ENCODE results near the gene NAB1. TPM values are rescaled to one million over a fixed set of nuclear protein-coding genes. Genes with fewer than 3 reads are reported as not detected.
A peak's percentile ranks its signal among the peaks of the same experiment; 100 is the strongest.

The NAB1 gene
- total RNA-seq, 1 donor from 2014 or later = 30.9 TPM

DNA sequence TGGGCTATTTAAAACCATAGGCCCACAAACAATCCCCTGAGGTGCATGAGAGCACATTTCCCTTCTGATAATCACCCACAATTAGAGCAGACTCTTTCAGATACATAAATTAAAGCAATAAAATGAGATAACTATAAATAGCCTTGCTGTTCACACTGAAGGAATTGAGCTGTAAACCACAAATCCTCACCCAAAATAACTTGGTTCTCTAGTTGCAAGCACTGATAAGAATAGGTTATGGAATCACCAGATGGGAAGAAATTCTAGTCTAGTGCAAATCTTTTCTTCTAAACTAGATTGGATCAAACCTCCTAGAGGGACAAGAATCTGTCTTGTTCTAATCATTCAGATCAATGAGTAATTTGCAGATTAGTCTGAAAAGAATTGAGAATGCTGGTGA lies 64.6 kb downstream of the NAB1 start:
- no peak overlapping the region for H3K27ac Mint-ChIP-seq
- intact Hi-C loops (cut with micrococcal nuclease) = no loop called here
- H3K4me3 Mint-ChIP-seq (ENCODE audit: low read depth) = no peak overlapping the region
- no peak for DNase-seq (ENCODE audit: low spot score)
- peaks cover 49% of the 10 kb centered on the region for H3K4me1 Mint-ChIP-seq (ENCODE audit: low read depth)
- H3K36me3 Mint-ChIP-seq (ENCODE audit: low read depth) = peaks cover 2% of the 10 kb centered on the region
- no peaks in the 10 kb centered on the region for H3K27me3 Mint-ChIP-seq (ENCODE audit: low read depth)
- H3K9me3 Mint-ChIP-seq = peaks cover 6% of the 10 kb centered on the region

DNA sequence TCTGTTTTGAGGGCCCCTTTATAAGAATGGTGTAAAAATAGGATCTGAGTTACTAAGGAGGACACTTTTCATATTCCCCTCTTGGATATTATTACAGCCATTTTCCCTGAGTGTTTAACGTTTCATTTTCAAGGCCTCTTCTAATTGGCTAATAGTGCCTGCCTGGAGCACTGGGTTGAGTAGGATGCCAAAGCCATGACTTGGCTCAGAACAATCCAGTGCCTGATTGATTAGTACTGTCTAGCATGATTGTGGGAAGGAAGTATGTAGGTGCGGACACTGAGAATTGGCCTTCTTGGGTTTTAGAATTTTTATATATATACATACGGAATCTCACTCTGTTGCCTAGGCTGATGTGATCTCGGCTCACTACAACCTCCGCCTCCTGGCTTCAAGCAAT lies 66.1 kb downstream of the NAB1 start:
- Mint-ChIP-seq H3K9me3 (peaks cover 4% of the 10 kb centered on the region), H3K4me1 (ENCODE audit: low read depth) (peaks cover 55% of the 10 kb centered on the region), H3K36me3 (ENCODE audit: low read depth) (no peaks in the 10 kb centered on the region), H3K4me3 (ENCODE audit: low read depth) (no peak overlapping the region), H3K27ac (no peak overlapping the region), H3K27me3 (ENCODE audit: low read depth) (no peaks in the 10 kb centered on the region)
- intact Hi-C loops (cut with micrococcal nuclease) = no loop called here
- no peak for DNase-seq (ENCODE audit: low spot score)

DNA sequence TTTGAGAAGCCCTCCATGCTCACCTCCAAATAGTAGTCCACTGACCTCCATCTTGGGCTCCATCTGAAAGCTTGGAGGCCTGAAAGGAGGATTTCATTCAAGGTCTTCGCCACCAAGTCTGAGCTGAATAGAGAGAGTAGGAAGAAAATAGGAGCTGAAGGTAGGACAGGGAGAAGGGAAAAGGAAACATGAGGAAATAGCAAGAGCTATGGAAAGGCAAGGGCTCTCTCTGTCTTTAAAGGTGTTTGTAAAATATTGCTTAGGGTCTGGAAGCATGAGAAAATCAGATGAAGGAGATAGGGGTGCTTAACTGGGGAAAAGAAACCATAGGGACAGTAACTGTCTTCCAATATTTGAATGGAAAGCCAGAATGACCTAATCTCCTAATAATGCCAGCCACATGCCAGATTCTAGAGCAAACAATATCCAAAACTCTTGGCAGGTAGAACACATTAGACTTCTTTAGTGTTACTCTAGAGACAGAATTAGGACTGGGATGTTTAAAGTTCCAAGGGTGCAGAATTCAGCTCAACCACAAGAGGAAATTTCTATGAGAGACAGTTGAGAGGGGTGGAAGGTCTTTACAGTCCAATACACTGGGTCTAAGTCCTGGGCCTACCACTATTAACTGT lies 67.4 kb downstream of the NAB1 start:
- DNase-seq (ENCODE audit: low spot score) = no peak
- intact Hi-C loops (cut with micrococcal nuclease) = no loop called here
- Mint-ChIP-seq H3K36me3 (ENCODE audit: low read depth) (no peaks in the 10 kb centered on the region), H3K27ac (peak overlapping the region; percentile 18), H3K4me3 (ENCODE audit: low read depth) (no peak overlapping the region), H3K27me3 (ENCODE audit: low read depth) (no peaks in the 10 kb centered on the region), H3K4me1 (ENCODE audit: low read depth) (peaks cover 62% of the 10 kb centered on the region), H3K9me3 (peaks cover 4% of the 10 kb centered on the region)

DNA sequence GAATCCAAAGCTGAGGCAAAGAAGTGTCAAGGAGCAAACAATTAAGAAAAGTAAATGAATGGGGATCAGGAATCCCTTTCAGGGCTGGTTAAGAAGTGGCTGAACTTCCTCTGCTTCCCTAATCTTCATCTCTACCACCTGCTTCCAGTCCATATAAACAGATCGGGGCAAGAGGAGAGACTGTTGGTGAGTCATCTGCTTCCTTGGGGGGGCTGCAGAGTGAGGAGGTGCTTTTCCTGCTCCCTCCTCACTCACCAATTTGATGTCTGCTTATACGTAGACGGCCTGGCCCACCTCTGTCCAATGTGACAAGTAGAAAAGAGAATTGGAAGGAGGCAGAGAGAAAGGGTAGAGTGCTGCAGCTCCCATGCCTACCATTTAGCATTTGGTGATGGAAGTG lies 68.4 kb downstream of the NAB1 start:
- H3K4me3 Mint-ChIP-seq (ENCODE audit: low read depth) = no peak overlapping the region

DNA sequence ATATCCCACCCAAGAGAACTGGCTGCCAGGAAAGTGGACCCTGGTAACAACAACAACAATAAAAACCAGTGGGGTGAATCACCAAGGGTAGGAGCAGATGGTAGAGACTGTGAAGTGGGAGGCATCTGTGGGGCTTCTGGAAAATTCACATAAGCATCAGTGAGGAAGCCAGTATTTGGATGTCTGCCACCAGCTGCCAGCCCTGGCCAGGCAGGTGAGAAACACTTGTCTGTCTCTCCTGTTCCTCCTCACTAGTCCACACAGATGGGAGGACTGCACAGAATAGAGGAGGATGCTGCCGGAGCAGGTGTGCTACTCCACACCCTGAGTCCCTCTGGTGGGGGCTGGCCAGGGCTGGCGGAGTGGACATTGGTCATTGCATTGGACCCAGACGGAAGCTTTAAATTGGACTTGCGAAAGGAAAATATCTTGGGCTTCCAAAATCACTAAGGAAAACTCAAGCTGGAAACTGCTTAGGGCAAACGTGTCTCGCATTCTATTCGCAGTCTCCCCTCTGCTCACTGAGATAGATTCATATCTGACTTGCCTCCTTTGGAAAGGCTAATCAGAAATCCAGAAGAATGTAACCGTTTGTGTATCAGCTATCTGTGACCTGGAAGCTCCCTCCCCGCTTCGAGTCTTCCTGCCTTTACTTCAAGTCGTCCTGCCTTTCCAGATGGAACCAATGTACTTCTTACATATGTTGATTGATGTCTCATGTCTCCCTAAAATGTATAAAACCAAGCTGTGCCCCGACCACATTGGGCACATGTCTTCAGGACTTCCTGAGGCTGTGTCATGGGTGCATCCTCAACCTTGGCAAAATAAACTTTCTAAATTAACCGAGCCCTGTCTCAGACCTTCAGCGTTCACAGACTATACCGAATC lies 69.1 kb downstream of the NAB1 start:
- Mint-ChIP-seq H3K27me3 (ENCODE audit: low read depth) (no peaks in the 10 kb centered on the region), H3K36me3 (ENCODE audit: low read depth) (no peaks in the 10 kb centered on the region), H3K4me3 (ENCODE audit: low read depth) (peak overlapping the region; percentile 28), H3K4me1 (ENCODE audit: low read depth) (peaks cover 75% of the 10 kb centered on the region), H3K27ac (peak overlapping the region; percentile 92), H3K9me3 (peaks cover 4% of the 10 kb centered on the region)
- intact Hi-C loops (cut with micrococcal nuclease) = loop anchor here (1.0 to 2.0 kb wide), 2 partner anchors 40 to 193 kb away; no protein-coding TSS in a partner anchor
- DNase-seq (ENCODE audit: low spot score) = no peak

More for the DNA sequence above, 68.4 kb downstream of the NAB1 start:
- Mint-ChIP-seq H3K36me3 (ENCODE audit: low read depth) (no peaks in the 10 kb centered on the region), H3K9me3 (peaks cover 4% of the 10 kb centered on the region), H3K27me3 (ENCODE audit: low read depth) (no peaks in the 10 kb centered on the region), H3K27ac (peak overlapping the region; percentile 92), H3K4me1 (ENCODE audit: low read depth) (peaks cover 72% of the 10 kb centered on the region)
- intact Hi-C loops (cut with micrococcal nuclease) = no loop called here
- no peak for DNase-seq (ENCODE audit: low spot score)

- Mint-ChIP-seq H3K36me3 (ENCODE audit: low read depth) (no peaks in the 10 kb centered on the region), H3K9me3 (peaks cover 4% of the 10 kb centered on the region), H3K27ac (peak overlapping the region; percentile 92), H3K4me3 (ENCODE audit: low read depth) (peak overlapping the region; percentile 28), H3K4me1 (ENCODE audit: low read depth) (peaks cover 75% of the 10 kb centered on the region), H3K27me3 (ENCODE audit: low read depth) (no peaks in the 10 kb centered on the region)
- intact Hi-C loops (cut with micrococcal nuclease) = loop anchor here (1.0 to 2.0 kb wide), 2 partner anchors 41 to 192 kb away; no protein-coding TSS in a partner anchor
- DNase-seq (ENCODE audit: low spot score) = no peak
These were observed 70.0 kb downstream of the NAB1 start for GRCh38 chr2:190718652-190719526.

DNA sequence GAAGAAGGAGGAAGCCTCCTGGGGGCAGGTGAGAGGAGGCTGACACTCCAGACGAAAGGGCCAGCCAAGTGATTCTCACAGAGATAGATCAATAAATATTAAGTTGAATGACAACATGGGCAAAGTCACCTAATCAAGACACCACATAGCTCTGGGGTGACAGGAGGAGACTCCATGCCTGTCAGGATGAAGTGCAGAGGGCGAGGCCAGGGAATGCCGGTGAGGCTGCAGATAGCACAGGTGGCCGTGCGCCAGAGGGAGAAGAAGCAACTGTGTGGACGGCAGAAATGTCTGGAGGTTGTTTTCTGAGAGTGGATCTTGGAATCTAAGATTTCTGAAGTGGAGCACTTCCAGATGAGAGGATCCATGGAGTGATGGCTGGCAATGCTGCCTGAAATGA lies 71.4 kb downstream of the NAB1 start:
- Mint-ChIP-seq H3K4me1 (ENCODE audit: low read depth) (peaks cover 69% of the 10 kb centered on the region), H3K27ac (peak overlapping the region; percentile 59), H3K4me3 (ENCODE audit: low read depth) (no peak overlapping the region), H3K9me3 (peaks cover 4% of the 10 kb centered on the region), H3K36me3 (ENCODE audit: low read depth) (no peaks in the 10 kb centered on the region), H3K27me3 (ENCODE audit: low read depth) (no peaks in the 10 kb centered on the region)
- intact Hi-C loops (cut with micrococcal nuclease) = loop anchor here (5.0 kb wide), 1 partner anchor 403 kb away; the partner anchor contains the start of gene HIBCH
- DNase-seq (ENCODE audit: low spot score) = no peak

- intact Hi-C loops (cut with micrococcal nuclease) = loop anchor here (5.0 kb wide), 1 partner anchor 403 kb away; the partner anchor contains the start of gene HIBCH
- no peak overlapping the region for H3K4me3 Mint-ChIP-seq (ENCODE audit: low read depth)
These were observed 71.8 kb downstream of the NAB1 start for GRCh38 chr2:190720691-190721090.

DNA sequence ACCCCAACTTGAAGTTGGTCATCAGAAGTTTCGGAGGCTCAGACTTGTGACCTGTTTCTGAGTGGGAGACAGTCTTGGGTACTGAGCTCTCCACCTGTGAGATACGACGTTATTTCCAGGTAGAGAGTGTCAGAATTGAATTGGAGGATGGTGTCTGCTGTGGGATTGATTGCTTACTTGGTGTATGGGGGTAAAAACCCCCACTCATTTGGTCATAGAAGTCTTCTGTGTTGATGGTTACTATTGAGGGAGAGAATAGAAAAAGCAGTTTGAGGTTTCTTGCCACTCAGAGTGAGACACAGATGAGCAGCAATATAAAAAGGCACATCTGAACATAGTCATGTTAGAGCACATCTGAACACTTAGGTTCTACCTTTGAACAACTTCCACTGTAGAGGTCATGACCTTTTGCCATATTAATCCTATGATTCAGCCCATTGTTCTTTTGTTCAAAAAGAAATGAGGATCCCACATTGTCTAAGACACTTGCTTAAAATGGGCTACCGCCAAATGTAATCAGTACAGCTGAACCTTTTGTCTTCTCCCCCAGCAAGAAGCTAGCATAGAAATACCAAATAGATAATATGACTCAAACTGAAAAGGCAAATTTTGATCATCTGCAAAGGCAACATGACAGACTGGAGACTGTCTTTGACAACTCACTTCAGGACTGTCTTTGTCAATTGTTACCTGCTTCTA lies 73.3 kb downstream of the NAB1 start:
- no peak for DNase-seq (ENCODE audit: low spot score)
- Mint-ChIP-seq H3K27ac (peak overlapping the region; percentile 92), H3K4me3 (ENCODE audit: low read depth) (peak overlapping the region; percentile 45), H3K4me1 (ENCODE audit: low read depth) (peaks cover 76% of the 10 kb centered on the region), H3K9me3 (no peaks in the 10 kb centered on the region), H3K36me3 (ENCODE audit: low read depth) (no peaks in the 10 kb centered on the region), H3K27me3 (ENCODE audit: low read depth) (no peaks in the 10 kb centered on the region)
- intact Hi-C loops (cut with micrococcal nuclease) = loop anchor here (1.0 to 5.0 kb wide), 12 partner anchors 27 to 957 kb away; partner anchors contain the start of genes HIBCH, NABP1, NEMP2 and STAT1

More at GRCh38 chr2:190720691-190721090, 71.8 kb downstream of the NAB1 start:
- H3K27ac Mint-ChIP-seq = peak overlapping the region; percentile 34
- peaks cover 73% of the 10 kb centered on the region for H3K4me1 Mint-ChIP-seq (ENCODE audit: low read depth)
- peaks cover 4% of the 10 kb centered on the region for H3K9me3 Mint-ChIP-seq
- DNase-seq (ENCODE audit: low spot score) = no peak
- no peaks in the 10 kb centered on the region for H3K36me3 Mint-ChIP-seq (ENCODE audit: low read depth)
- H3K27me3 Mint-ChIP-seq (ENCODE audit: low read depth) = no peaks in the 10 kb centered on the region

DNA sequence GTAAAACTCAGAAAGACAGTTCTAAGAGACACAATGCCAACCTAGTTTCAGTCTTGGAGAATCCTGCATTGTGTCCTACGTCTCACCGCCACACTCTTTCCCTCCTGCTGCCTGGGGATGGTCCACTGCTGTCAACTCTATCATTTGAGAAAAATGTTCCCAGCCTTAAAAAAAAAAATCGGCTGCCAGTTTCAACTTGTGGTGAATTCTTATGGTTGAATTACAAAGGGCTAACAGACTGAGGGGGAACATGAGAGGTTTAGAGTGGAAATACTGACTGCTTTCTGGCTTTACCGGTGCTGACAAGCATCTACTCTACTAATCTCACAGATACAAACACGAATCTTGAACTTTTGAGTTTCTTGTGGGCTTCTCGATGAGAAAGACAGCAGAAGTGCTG lies 74.0 kb downstream of the NAB1 start:
- Mint-ChIP-seq H3K4me1 (ENCODE audit: low read depth) (peaks cover 70% of the 10 kb centered on the region), H3K36me3 (ENCODE audit: low read depth) (no peaks in the 10 kb centered on the region), H3K27ac (peak overlapping the region; percentile 92), H3K9me3 (no peaks in the 10 kb centered on the region), H3K4me3 (ENCODE audit: low read depth) (peak overlapping the region; percentile 45), H3K27me3 (ENCODE audit: low read depth) (no peaks in the 10 kb centered on the region)
- no peak for DNase-seq (ENCODE audit: low spot score)
- intact Hi-C loops (cut with micrococcal nuclease) = loop anchor here (1.0 to 5.0 kb wide), 14 partner anchors 14 to 956 kb away; partner anchors contain the start of genes HIBCH, NABP1, NEMP2 and STAT1

- H3K36me3 Mint-ChIP-seq (ENCODE audit: low read depth) = peaks cover 2% of the 10 kb centered on the region
- no peaks in the 10 kb centered on the region for H3K27me3 Mint-ChIP-seq (ENCODE audit: low read depth)
- H3K4me1 Mint-ChIP-seq (ENCODE audit: low read depth) = peaks cover 62% of the 10 kb centered on the region
- H3K27ac Mint-ChIP-seq = peak overlapping the region; percentile 92
- DNase-seq (ENCODE audit: low spot score) = no peak
- intact Hi-C loops (cut with micrococcal nuclease) = loop anchor here (1.0 to 5.0 kb wide), 7 partner anchors 14 to 955 kb away; partner anchors contain the start of genes HIBCH, NABP1, NEMP2 and STAT1
- H3K4me3 Mint-ChIP-seq (ENCODE audit: low read depth) = peak overlapping the region; percentile 45
- H3K9me3 Mint-ChIP-seq = peaks cover 2% of the 10 kb centered on the region
These were observed 74.7 kb downstream of the NAB1 start for GRCh38 chr2:190723397-190724090.

Measured in activated T-helper 2 cell treated with anti-CD3 and anti-CD28 coated beads, Interferon-gamma antibody, Interleukin-2, Interleukin-4, amounts not matched to agents 10 μg/mL and 5 μg/mL and 100 μg/mL, durations not matched to agents 14 hours and 24 hours and 36 hours (primary cell).